PC-9 (cell line): Measurements from ENCODE around the gene NOC4L. TPM values are rescaled to one million over a fixed set of nuclear protein-coding genes. Genes with fewer than 3 reads are reported as not detected.

Experiments used
- BruUV-seq: library from RNA; stranded (reverse); fragments of 400-500 nt; replicated peaks from 2 replicates; lab custom pipeline; 2021; lab: Mats Ljungman, UMichigan
- CTCF ChIA-PET: fragments of 300-600 bp; sonication (Branson Sonifier 250); formaldehyde crosslinking; loops from one replicate; lab custom pipeline; 2022; ENCODE audit warnings: antibody characterized with exemption; lab: Charles Lee
- POLR2A ChIA-PET: fragments of 300-600 bp; sonication (Branson Sonifier 250); formaldehyde crosslinking; loops from one replicate; lab custom pipeline; 2022; ENCODE audit warnings: antibody characterized with exemption; ENCODE audit not compliant: unreplicated experiment; lab: Charles Lee
- DNase-seq, 2 experiments: peaks; one replicate each; pipeline versions ENCODE4 v3.0.0 to v3.0.0-alpha.2; 2015 to 2022; ENCODE audit warnings: mixed read lengths in 1 of 2
- H2AFZ ChIP-seq: fragments of 200-600 bp; sonication (generic); 2 replicates; pipeline ENCODE4 v1.8.1; 2017; ENCODE audit warnings: antibody characterized with exemption
- H3F3A ChIP-seq: fragments of 200-600 bp; sonication (generic); 2 replicates; pipeline ENCODE4 v1.8.1; 2017; ENCODE audit warnings: antibody characterized with exemption, mild to moderate bottlenecking, low read depth; ENCODE audit not compliant: insufficient read depth
- H3K27ac ChIP-seq: fragments of 200-600 bp; sonication (generic); 2 replicates; pipeline ENCODE4 v1.6.1; 2016; ENCODE audit warnings: mixed run types
- H3K27me3 ChIP-seq: fragments of 200-600 bp; sonication (generic); 2 replicates; pipeline ENCODE4 v1.6.1; 2016; ENCODE audit warnings: low read depth, mixed run types; ENCODE audit not compliant: insufficient read depth
- H3K36me3 ChIP-seq: fragments of 200-600 bp; sonication (generic); 2 replicates; pipeline ENCODE4 v1.6.1; 2016; ENCODE audit warnings: low read depth, mixed run types
- H3K4me1 ChIP-seq: fragments of 200-600 bp; sonication (generic); replicated peaks from 2 replicates; pipeline ENCODE4 v1.6.1; 2016; ENCODE audit warnings: mixed run types; ENCODE audit not compliant: insufficient read depth
- H3K4me2 ChIP-seq: fragments of 200-600 bp; sonication (generic); 2 replicates; pipeline ENCODE4 v1.6.1; 2017; ENCODE audit warnings: mixed run types
- H3K4me3 ChIP-seq: fragments of 200-600 bp; sonication (generic); 2 replicates; pipeline ENCODE4 v1.6.1; 2016; ENCODE audit warnings: mixed run types
- H3K79me2 ChIP-seq: fragments of 200-600 bp; sonication (generic); 2 replicates; pipeline ENCODE4 v1.6.1; 2017; ENCODE audit warnings: low read depth, mixed run types
- H3K9me2 ChIP-seq: fragments of 200-600 bp; sonication (generic); 2 replicates; pipeline ENCODE4 v1.8.1; 2017; ENCODE audit warnings: mild to moderate bottlenecking; ENCODE audit not compliant: insufficient read depth
- H3K9me3 ChIP-seq: fragments of 200-600 bp; sonication (generic); 2 replicates; pipeline ENCODE4 v1.8.1; 2016; ENCODE audit warnings: low read depth; ENCODE audit not compliant: insufficient read depth
- H4K20me1 ChIP-seq: fragments of 200-600 bp; sonication (generic); 2 replicates; pipeline ENCODE4 v1.8.1; 2017; ENCODE audit not compliant: insufficient read depth
- EZH2 ChIP-seq: fragments of 200-600 bp; sonication (generic); IDR thresholded peaks from 2 replicates; pipeline ENCODE4 v1.8.0; 2017; ENCODE audit warnings: antibody characterized with exemption, low read depth
- intact Hi-C: fragments of 100-400 bp; cut with micrococcal nuclease; formaldehyde crosslinking; loops from one replicate; pipeline ENCODE4 v1.10.0; 2022; ENCODE audit not compliant: unreplicated experiment
- total RNA-seq: library from RNA; stranded (reverse); gene quantifications from 2 replicates; pipeline ENCODE4 v1.2.3, GENCODE V29; 2021
- TF ChIP-seq, protein P1 (sequence below): fragments of 200-600 bp; sonication (generic); conservative IDR thresholded peaks from 2 replicates; pipeline ENCODE4 v1.6.1; 2017; ENCODE audit warnings: mixed run types, antibody characterized with exemption, mild to moderate bottlenecking, moderate library complexity

Gene NOC4L
- total RNA-seq, 1 experiment from 2014 or later = 27.1 TPM

DNA sequence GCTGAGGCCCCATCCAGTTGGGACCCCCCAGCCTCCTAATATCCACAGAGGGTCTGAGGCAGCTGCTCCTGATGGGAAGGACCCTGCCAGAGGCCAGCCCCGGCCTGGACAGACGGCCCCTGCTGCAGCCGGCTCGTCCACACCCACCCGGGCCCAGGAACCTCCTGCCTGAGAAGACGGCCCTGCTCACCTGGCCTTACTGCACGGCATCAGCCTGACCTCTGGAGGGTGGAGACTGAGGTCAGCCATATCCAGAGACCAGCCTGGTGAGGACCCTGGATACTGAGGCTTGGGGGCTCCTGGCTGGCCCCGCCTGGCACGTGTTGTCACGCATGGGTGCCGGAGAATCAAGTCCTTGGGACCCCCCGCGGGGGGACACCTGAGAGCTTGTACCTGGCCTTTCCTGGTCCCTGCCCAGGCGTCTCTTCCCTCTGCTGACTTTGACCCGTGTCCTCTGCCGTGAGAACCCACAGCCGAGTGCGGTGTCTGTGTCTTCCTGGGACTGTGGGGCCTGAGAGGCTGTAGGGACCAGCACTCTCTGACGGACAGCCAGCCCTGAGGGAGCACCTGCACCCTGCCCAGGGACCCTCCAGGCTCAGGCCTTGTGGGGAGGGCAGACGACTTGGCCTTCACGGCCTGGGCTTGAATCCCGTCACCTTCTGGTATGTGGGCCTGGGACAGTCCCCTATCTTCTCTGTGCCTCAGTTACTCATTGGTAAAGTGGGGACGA lies 57.3 kb downstream of the NOC4L start:
- POLR2A ChIA-PET = no interaction called here

More for the DNA sequence above, 57.3 kb downstream of the NOC4L start:
- no peak overlapping the region for H3K27ac ChIP-seq
- CTCF ChIA-PET = no interaction called here
- H2AFZ ChIP-seq = no peak overlapping the region
- intact Hi-C loops = no loop called here
- no peaks in the 10 kb centered on the region for H3K9me2 ChIP-seq
- no peak overlapping the region for H3K4me3 ChIP-seq
- no peaks in the 10 kb centered on the region for H3K36me3 ChIP-seq
- H3K27me3 ChIP-seq = peaks cover 100% of the 10 kb centered on the region
- H3K79me2 ChIP-seq = no peaks in the 10 kb centered on the region
- 0 out of 2 replicates have a peak, but pooled peaks cover 3% of the 10 kb centered on the region for H4K20me1 ChIP-seq
- no peak overlapping the region for H3K4me2 ChIP-seq
- H3K9me3 ChIP-seq = no peaks in the 10 kb centered on the region
- BruUV-seq = no TSS peak
- no peaks in the 10 kb centered on the region for H3K4me1 ChIP-seq
- H3F3A ChIP-seq = no peaks in the 10 kb centered on the region
- no peak for DNase-seq
- TF ChIP-seq EZH2 = no peak
- TF ChIP-seq, protein P1, sequence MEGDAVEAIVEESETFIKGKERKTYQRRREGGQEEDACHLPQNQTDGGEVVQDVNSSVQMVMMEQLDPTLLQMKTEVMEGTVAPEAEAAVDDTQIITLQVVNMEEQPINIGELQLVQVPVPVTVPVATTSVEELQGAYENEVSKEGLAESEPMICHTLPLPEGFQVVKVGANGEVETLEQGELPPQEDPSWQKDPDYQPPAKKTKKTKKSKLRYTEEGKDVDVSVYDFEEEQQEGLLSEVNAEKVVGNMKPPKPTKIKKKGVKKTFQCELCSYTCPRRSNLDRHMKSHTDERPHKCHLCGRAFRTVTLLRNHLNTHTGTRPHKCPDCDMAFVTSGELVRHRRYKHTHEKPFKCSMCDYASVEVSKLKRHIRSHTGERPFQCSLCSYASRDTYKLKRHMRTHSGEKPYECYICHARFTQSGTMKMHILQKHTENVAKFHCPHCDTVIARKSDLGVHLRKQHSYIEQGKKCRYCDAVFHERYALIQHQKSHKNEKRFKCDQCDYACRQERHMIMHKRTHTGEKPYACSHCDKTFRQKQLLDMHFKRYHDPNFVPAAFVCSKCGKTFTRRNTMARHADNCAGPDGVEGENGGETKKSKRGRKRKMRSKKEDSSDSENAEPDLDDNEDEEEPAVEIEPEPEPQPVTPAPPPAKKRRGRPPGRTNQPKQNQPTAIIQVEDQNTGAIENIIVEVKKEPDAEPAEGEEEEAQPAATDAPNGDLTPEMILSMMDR = no peak

Other genes starting within 250 kb of the NOC4L start
- 50.8 and 70.5 TPM in 2 replicates for gene ULK1, start 249.8 kb upstream of the NOC4L start, total RNA-seq
- 36.4 and 37.0 TPM in 2 replicates for gene PUS1, start 215.2 kb upstream of the NOC4L start, total RNA-seq
- 45.0 and 50.3 TPM in 2 replicates for gene EP400, start 194.5 kb upstream of the NOC4L start, total RNA-seq
- 16.2 and 19.7 TPM in 2 replicates for gene DDX51, start 138 bp upstream of the NOC4L start, total RNA-seq
- gene GALNT9, start 185.1 kb downstream of the NOC4L start, total RNA-seq = 11.2 and 16.1 TPM in 2 replicates